Adrenal gland (tissue), 12 donors: ENCODE data around the gene ROCK2. TPM values are rescaled to one million over a fixed set of nuclear protein-coding genes. Genes with fewer than 3 reads are reported as not detected.

Experiments
- DNase-seq, 7 donors: peaks; one replicate each; pipeline ENCODE4 v3.0.0-alpha.2; 2019 to 2020
- H3K27ac ChIP-seq, 5 donors: fragments of 200-600 bp; sonication (generic) in 4 of 5; 1 replicate in 3 of 5; 2 replicates in 2 of 5; pipeline versions ENCODE4 v1.5.1 to v1.8.0; 2016 to 2020; ENCODE audit warnings: mild to moderate bottlenecking in 1 of 5
- H3K27me3 ChIP-seq: fragments of 200-600 bp; 2 replicates; pipeline ENCODE4 v1.8.0; 2021
- H3K36me3 ChIP-seq, 2 donors: fragments of 200-600 bp; replicated peaks in 1 of 2; 1 replicate in 1 of 2; 2 replicates in 1 of 2; pipeline versions ENCODE4 v1.5.1 to v1.8.0; 2018 to 2022
- H3K4me1 ChIP-seq, 2 donors: fragments of 200-600 bp; replicated peaks in 1 of 2; 1 replicate in 1 of 2; 2 replicates in 1 of 2; pipeline versions ENCODE4 v1.5.1 to v1.8.0; 2018 to 2021
- H3K4me3 ChIP-seq, 4 donors: fragments of 200-600 bp; sonication (generic) in 3 of 4; one replicate each; pipeline ENCODE4 v1.5.1; 2016 to 2018
- H3K9me3 ChIP-seq, 3 donors: fragments of 200-600 bp; sonication (generic) in 1 of 3; replicated peaks in 1 of 3; 1 replicate in 2 of 3; 2 replicates in 1 of 3; pipeline versions ENCODE4 v1.5.1 to v1.8.0; 2016 to 2021
- POLR2A ChIP-seq, 2 donors: fragments of 450-650 bp; IDR thresholded peaks; one replicate each; pipeline ENCODE4 v1.6.1; 2017; ENCODE audit warnings: antibody characterized with exemption in 2 of 2, mild to moderate bottlenecking in 2 of 2, moderate library complexity in 1 of 2
- WGBS, 4 donors: extraction: QIAGEN DNeasy Blood & Tissue Kit in 2 of 4; methylation state at CpG; one replicate each; pipeline versions ENCODE4 v1.1.5 to v1.1.7; 2013 to 2017; 5-methylcytosine and 5-hydroxymethylcytosine counted together
- intact Hi-C, 2 donors: fragments of 100-400 bp; cut with DNase I; formaldehyde crosslinking; loops; one replicate each; pipeline versions ENCODE4 v1.14.1 to v1.15.0; 2022 to 2023
- polyA plus RNA-seq, 3 donors: library from polyadenylated mRNA; stranded (reverse); fragments of 200-250 nt in 2 of 3; fragments of 350-450 nt in 1 of 3; fragmentation: Illumina TruSeq in 1 of 3; extraction: RNeasy Lipid Tissue Mini Kit (QIAGEN cat#74804) in 1 of 3; gene quantifications; one replicate each; pipeline ENCODE4 v1.2.3, GENCODE V29; 2013 to 2014
- total RNA-seq, 9 donors: library from RNA; depleted of rRNA in 4 of 9; stranded (reverse); fragments of >200 nt in 4 of 9; fragments of 120-200 nt in 1 of 9; fragmentation: NEBNext Ultra II Directional in 1 of 9; extraction: Animal tissue kit (Norgen Biotek cat#: 25700) in 1 of 9; gene quantifications; one replicate each; pipeline versions ENCODE4 v1.1.0 to v1.2.4, GENCODE V29; 2013 to 2023
- TF ChIP-seq, protein P1 (sequence below), 6 experiments: fragments of 450-650 bp in 4 of 6; fragments of 200-600 bp in 2 of 6; sonication (generic) in 1 of 6; IDR thresholded peaks; 1 replicate in 5 of 6; 2 replicates in 1 of 6; pipeline versions ENCODE4 v1.5.1 to v1.8.0; 2016 to 2021; ENCODE audit warnings: antibody characterized with exemption in 6 of 6, mild to moderate bottlenecking in 2 of 6, moderate library complexity in 1 of 6
- donor health status: healthy with polysubstance abuse.
- donor health status: Bipolar disorder and iron deficiency.
- donor health status: DM: yes; HTN: yes; CAD: no.
- donor health status: DM: no; HTN: no; CAD: no.
- donor health status: DM: no; HTN: no; CAD: no.
- donor health status: DM: yes; HTN: yes; CAD: no.

The ROCK2 gene
- total and polyA plus RNA-seq, 12 donors, result 5.0 to 46.6 (median 26.2) TPM

DNA sequence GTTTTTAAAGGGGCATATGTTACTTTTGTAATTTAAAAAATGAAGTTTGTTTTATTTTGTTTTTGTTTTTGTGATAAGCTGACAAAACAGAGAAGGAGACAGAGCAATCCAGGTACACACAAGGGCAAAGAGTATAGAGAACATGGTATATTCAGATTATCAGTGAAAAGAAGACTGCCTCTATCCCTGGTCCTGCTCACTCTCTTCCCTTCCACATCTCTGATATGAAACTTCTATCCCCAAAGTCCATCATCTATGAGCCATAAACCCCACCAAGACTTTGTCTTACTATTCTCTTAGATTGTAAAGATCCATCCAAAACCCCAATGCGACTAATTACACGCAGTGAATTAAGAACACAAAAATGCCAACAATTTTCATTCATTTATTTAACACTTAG is 16.6 kb downstream of the ROCK2 start:
- WGBS, 4 donors, result 65 to 80% (median 75%) methylated on average over 2 of the region's 2 CpGs
- Histone ChIP-seq H3K4me1 (peaks cover 8 to 40% of the 10 kb centered on the region in 2 donors), H3K36me3 (no peaks in the 10 kb centered on the region), H3K27me3 (no peaks in the 10 kb centered on the region), H3K4me3 (no peak overlapping the region), H3K27ac (no peak overlapping the region), H3K9me3 (no peaks in the 10 kb centered on the region)
- intact Hi-C loops, result no loop called here
- no peak for DNase-seq
- TF ChIP-seq POLR2A (IDR thresholded peaks at IDR 0.05), result no peak
- TF ChIP-seq, protein P1, sequence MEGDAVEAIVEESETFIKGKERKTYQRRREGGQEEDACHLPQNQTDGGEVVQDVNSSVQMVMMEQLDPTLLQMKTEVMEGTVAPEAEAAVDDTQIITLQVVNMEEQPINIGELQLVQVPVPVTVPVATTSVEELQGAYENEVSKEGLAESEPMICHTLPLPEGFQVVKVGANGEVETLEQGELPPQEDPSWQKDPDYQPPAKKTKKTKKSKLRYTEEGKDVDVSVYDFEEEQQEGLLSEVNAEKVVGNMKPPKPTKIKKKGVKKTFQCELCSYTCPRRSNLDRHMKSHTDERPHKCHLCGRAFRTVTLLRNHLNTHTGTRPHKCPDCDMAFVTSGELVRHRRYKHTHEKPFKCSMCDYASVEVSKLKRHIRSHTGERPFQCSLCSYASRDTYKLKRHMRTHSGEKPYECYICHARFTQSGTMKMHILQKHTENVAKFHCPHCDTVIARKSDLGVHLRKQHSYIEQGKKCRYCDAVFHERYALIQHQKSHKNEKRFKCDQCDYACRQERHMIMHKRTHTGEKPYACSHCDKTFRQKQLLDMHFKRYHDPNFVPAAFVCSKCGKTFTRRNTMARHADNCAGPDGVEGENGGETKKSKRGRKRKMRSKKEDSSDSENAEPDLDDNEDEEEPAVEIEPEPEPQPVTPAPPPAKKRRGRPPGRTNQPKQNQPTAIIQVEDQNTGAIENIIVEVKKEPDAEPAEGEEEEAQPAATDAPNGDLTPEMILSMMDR (IDR thresholded peaks at IDR 0.05), result no peak

DNA sequence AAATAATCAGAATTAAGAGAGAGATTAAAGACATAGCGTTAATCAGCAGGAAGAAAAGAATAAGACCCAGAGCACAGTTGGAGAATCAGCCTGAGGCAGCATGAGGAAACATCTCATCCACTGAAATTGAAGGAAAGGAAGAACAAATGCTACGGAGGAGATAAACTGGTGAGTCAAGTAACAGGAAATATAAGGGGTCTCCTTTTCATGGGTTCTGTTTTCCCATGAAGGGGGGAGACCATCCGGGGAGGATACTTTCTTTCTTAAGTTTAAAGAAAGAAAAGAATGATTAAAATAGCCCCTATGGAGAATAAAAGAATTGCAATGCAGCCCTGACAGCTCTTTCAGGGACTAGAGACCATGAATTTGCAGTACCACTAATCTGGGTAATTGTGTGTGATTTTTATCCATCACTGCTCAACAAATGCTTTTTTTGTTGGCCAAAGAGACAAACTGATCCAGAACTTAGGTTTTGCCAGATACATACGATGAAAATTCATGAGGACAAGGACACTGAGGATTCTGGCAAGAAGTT is 17.7 kb downstream of the ROCK2 start:
- intact Hi-C loops, result no loop called here
- Histone ChIP-seq H3K27ac (no peak overlapping the region), H3K36me3 (no peaks in the 10 kb centered on the region), H3K4me3 (no peak overlapping the region), H3K4me1 (peaks cover 8 to 48% of the 10 kb centered on the region in 2 donors), H3K9me3 (no peaks in the 10 kb centered on the region), H3K27me3 (no peaks in the 10 kb centered on the region)
- TF ChIP-seq POLR2A (IDR thresholded peaks at IDR 0.05), result no peak
- TF ChIP-seq, protein P1 (IDR thresholded peaks at IDR 0.05), result no peak
- WGBS, 4 donors, result 58 to 69% (median 63%) methylated on average over 4 of the region's 4 CpGs
- no peak for DNase-seq

DNA sequence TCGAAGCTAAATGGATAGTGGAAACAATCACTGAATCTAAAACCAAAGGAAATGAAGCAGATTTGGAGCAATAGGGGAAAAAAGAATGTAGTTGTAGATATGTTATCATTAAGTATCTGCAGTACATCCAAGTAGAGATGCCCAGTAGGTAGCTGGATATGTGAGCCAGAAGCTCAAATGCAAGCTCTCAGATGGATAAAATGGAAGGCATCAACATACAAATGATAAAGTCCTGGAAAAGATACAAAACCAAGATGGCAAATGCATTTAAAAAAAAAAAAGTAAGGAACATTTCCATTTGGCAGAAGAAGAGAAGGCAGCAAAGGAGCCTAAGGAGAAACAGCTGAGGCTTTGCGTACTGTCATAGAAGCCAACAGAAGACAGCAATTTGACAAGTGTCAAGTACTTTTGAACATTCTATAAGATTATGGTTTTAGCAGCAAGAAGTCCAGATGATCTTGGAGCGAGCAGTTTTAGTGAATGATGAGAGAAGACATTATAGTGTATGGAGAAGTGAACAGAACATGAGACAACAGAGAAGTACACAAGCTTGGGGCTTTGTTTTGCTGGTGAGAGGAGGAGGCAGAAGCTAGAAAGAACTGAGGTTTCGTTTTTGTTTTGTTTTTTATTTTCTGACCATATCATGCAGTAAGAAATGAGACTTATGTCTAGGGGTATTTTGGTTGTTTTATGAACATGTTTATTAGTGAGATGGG is 18.3 kb downstream of the ROCK2 start:
- 62 to 74% (median 67%) methylated on average over 4 of the region's 4 CpGs for WGBS, 4 donors
- no peaks in the 10 kb centered on the region for H3K9me3 ChIP-seq
- H3K27me3 ChIP-seq, result no peaks in the 10 kb centered on the region
- peaks cover 8 to 50% of the 10 kb centered on the region in 2 donors for H3K4me1 ChIP-seq
- H3K36me3 ChIP-seq, result no peaks in the 10 kb centered on the region
- no peak overlapping the region for H3K4me3 ChIP-seq
- TF ChIP-seq, protein P1 (IDR thresholded peaks at IDR 0.05), result no peak
- TF ChIP-seq POLR2A (IDR thresholded peaks at IDR 0.05), result no peak
- intact Hi-C loops, result no loop called here
- no peak overlapping the region for H3K27ac ChIP-seq
- no peak for DNase-seq

DNA sequence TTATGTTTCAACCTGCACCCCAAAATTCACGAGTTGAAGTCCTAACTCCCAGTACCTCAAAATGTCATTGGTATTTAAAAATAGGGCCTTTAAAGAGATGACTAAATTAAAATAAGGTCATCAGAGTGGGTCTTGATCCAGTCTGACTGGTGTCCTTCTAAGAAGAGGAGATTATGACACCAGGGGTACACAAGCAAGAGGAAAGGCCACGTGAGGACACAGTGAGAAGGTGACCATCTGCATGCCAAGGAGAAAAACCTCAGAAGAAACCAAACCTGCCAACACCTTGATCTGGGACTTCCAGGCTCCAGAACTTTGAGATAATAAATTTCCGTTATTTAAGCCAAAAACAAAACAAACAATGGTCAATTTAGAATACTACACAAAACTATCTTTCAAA is 22.6 kb downstream of the ROCK2 start:
- no peak overlapping the region for H3K27ac ChIP-seq
- 70 to 81% (median 74%) methylated on average over 3 of the region's 3 CpGs for WGBS, 4 donors
- peaks cover 0 to 30% of the 10 kb centered on the region in 2 donors for H3K4me1 ChIP-seq
- no peak overlapping the region for H3K4me3 ChIP-seq
- intact Hi-C loops, result no loop called here
- no peaks in the 10 kb centered on the region for H3K27me3 ChIP-seq
- no peaks in the 10 kb centered on the region for H3K36me3 ChIP-seq
- H3K9me3 ChIP-seq, result no peaks in the 10 kb centered on the region
- no peak for DNase-seq
- TF ChIP-seq POLR2A (IDR thresholded peaks at IDR 0.05), result no peak
- TF ChIP-seq, protein P1 (IDR thresholded peaks at IDR 0.05), result no peak
